ENCODE data around the gene SGSM2. TPM values are rescaled to one million over a fixed set of nuclear protein-coding genes. Genes with fewer than 3 reads are reported as not detected.

The SGSM2 gene
- polyA plus RNA-seq, 1 donor from 2014 or later: 222 TPM

DNA sequence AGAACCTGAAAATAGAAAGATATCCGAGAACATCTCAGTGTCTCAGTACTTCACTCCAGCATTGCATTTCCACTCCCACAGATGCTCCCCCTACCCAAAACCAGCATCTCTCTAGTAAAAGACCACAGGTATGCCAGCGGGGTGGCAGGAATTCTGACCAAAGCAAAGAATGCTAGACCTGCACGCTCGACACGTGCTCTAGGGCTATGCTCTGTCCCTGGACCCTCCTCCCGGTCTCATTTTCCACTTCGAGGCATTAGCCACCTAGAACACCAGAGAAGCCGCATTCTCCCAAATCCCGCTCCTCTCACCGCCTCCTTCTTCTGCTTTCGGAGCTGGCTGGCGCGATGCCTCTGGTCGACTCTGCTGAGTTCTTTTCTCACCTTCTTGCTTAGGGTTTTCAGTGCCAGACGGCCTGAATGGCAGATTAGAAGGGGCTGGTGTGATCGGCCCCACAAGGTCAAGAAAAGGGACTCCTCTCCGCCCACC lies 1.5 kb upstream of the SGSM2 start:
- no peak overlapping the region for H2AFZ ChIP-seq (ENCODE audit: low read depth, low read length)
- no peaks in the 10 kb centered on the region for H3K9me2 ChIP-seq (ENCODE audit: insufficient read depth, low read length)
- H3K27ac ChIP-seq (ENCODE audit: low read length): peak overlapping the region; percentile 91
- H3F3A ChIP-seq (ENCODE audit: insufficient read depth, low read length, poor library complexity, severe bottlenecking): no peaks in the 10 kb centered on the region
- H4K20me1 ChIP-seq (ENCODE audit: insufficient read depth): no peaks in the 10 kb centered on the region
- no peaks in the 10 kb centered on the region for H3K27me3 ChIP-seq (ENCODE audit: insufficient read depth, low read depth, low read length)
- H3K36me3 ChIP-seq (ENCODE audit: insufficient read depth, low read length): no peaks in the 10 kb centered on the region
- no peak for TF ChIP-seq EP300 (conservative IDR thresholded peaks at IDR 0.05; ENCODE audit: poor library complexity, severe bottlenecking)
- TF ChIP-seq, protein P1, sequence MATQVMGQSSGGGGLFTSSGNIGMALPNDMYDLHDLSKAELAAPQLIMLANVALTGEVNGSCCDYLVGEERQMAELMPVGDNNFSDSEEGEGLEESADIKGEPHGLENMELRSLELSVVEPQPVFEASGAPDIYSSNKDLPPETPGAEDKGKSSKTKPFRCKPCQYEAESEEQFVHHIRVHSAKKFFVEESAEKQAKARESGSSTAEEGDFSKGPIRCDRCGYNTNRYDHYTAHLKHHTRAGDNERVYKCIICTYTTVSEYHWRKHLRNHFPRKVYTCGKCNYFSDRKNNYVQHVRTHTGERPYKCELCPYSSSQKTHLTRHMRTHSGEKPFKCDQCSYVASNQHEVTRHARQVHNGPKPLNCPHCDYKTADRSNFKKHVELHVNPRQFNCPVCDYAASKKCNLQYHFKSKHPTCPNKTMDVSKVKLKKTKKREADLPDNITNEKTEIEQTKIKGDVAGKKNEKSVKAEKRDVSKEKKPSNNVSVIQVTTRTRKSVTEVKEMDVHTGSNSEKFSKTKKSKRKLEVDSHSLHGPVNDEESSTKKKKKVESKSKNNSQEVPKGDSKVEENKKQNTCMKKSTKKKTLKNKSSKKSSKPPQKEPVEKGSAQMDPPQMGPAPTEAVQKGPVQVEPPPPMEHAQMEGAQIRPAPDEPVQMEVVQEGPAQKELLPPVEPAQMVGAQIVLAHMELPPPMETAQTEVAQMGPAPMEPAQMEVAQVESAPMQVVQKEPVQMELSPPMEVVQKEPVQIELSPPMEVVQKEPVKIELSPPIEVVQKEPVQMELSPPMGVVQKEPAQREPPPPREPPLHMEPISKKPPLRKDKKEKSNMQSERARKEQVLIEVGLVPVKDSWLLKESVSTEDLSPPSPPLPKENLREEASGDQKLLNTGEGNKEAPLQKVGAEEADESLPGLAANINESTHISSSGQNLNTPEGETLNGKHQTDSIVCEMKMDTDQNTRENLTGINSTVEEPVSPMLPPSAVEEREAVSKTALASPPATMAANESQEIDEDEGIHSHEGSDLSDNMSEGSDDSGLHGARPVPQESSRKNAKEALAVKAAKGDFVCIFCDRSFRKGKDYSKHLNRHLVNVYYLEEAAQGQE (IDR thresholded peaks at IDR 0.05; ENCODE audit: borderline replicate concordance): no peak
- TF ChIP-seq, protein P2, sequence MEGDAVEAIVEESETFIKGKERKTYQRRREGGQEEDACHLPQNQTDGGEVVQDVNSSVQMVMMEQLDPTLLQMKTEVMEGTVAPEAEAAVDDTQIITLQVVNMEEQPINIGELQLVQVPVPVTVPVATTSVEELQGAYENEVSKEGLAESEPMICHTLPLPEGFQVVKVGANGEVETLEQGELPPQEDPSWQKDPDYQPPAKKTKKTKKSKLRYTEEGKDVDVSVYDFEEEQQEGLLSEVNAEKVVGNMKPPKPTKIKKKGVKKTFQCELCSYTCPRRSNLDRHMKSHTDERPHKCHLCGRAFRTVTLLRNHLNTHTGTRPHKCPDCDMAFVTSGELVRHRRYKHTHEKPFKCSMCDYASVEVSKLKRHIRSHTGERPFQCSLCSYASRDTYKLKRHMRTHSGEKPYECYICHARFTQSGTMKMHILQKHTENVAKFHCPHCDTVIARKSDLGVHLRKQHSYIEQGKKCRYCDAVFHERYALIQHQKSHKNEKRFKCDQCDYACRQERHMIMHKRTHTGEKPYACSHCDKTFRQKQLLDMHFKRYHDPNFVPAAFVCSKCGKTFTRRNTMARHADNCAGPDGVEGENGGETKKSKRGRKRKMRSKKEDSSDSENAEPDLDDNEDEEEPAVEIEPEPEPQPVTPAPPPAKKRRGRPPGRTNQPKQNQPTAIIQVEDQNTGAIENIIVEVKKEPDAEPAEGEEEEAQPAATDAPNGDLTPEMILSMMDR (IDR thresholded peaks at IDR 0.05; ENCODE audit: poor library complexity, severe bottlenecking): no peak
- no peak for TF ChIP-seq TAF1 (IDR thresholded peaks at IDR 0.05; ENCODE audit: low read depth)
- no peak for TF ChIP-seq RAD21 (conservative IDR thresholded peaks at IDR 0.05)
- TF ChIP-seq MXI1 (conservative IDR thresholded peaks at IDR 0.05; ENCODE audit: poor library complexity, severe bottlenecking): no peak
- no peak for TF ChIP-seq EZH2 (IDR thresholded peaks at IDR 0.05; ENCODE audit: borderline replicate concordance, insufficient read depth, low read length, poor library complexity, severe bottlenecking)
- no peak for TF ChIP-seq SMC3 (conservative IDR thresholded peaks at IDR 0.05; ENCODE audit: poor library complexity)
- no peak for TF ChIP-seq POLR2AphosphoS5 (IDR thresholded peaks at IDR 0.05)
- peak overlapping the region; percentile 84 for H3K9ac ChIP-seq (ENCODE audit: low read length)
- H3K9me3 ChIP-seq (ENCODE audit: low read length): no peaks in the 10 kb centered on the region
- H3K79me2 ChIP-seq (replicated peaks; ENCODE audit: insufficient read depth, low read length): peaks cover 29% of the 10 kb centered on the region
- H3K4me3 ChIP-seq (ENCODE audit: low read length): peak overlapping the region; percentile 98
- H3K4me2 ChIP-seq (ENCODE audit: low read length): peak overlapping the region; percentile 87

DNA sequence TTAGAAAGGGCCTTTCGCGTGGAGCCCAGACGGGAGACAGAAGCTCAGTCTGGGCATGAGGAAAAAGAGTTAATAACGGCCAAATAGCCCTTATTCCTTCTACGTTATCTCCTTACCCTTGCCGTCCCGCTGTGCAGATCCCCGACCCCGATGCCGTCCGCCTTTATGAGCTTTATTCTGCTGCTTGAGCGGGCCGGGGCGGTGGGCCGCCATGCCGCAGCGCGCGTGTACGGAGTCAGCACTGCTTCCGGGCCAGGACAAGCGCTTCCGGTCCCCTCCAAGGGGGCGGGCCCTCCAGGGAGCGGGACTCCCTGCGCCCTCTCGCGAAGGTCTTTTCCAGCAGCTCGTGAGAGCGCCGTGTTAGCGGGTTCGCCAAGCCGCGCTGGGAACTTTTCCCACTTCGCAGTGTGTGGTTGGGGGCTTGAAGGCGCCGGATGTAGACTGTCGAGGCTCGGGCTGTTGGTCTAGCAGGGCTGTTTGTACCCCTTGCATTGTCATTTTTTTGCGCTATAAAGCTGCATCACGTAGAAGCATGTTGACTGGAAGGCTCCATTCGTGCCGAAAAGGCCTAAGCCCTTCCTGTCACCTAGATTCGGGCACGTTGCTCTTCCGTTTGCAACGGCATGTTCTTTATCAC lies 968 bp upstream of the SGSM2 start, which contains the start of gene TSR1:
Gene TSR1 (minus strand): TSS at position 243 of the 637 bp plus-strand sequence. CDS start 30 bp downstream, at position 213.
- H3K36me3 ChIP-seq (ENCODE audit: insufficient read depth, low read length): no peaks in the 10 kb centered on the region
- H2AFZ ChIP-seq (ENCODE audit: low read depth, low read length): peak within 1 kb of the TSS; percentile 85
- H3K4me3 ChIP-seq (ENCODE audit: low read length): peak within 1 kb of the TSS; percentile 98
- peaks cover 29% of the 10 kb centered on the region for H3K79me2 ChIP-seq (replicated peaks; ENCODE audit: insufficient read depth, low read length)
- H3K9ac ChIP-seq (ENCODE audit: low read length): peak within 1 kb of the TSS; percentile 84
- H3K9me3 ChIP-seq (ENCODE audit: low read length): no peaks in the 10 kb centered on the region
- peak within 1 kb of the TSS; percentile 93 for H3K4me2 ChIP-seq (ENCODE audit: low read length)
- TF ChIP-seq, protein P1 (IDR thresholded peaks at IDR 0.05; ENCODE audit: borderline replicate concordance): peak; percentile 80
- peak; percentile 100 for TF ChIP-seq MXI1 (conservative IDR thresholded peaks at IDR 0.05; ENCODE audit: poor library complexity, severe bottlenecking)
- peak; percentile 67 for TF ChIP-seq SMC3 (conservative IDR thresholded peaks at IDR 0.05; ENCODE audit: poor library complexity)
- peak; percentile 49 for TF ChIP-seq EP300 (conservative IDR thresholded peaks at IDR 0.05; ENCODE audit: poor library complexity, severe bottlenecking)
- peak; percentile 64 for TF ChIP-seq TAF1 (IDR thresholded peaks at IDR 0.05; ENCODE audit: low read depth)
- TF ChIP-seq, protein P2 (IDR thresholded peaks at IDR 0.05; ENCODE audit: poor library complexity, severe bottlenecking): peak; percentile 63
- no peak for TF ChIP-seq EZH2 (IDR thresholded peaks at IDR 0.05; ENCODE audit: borderline replicate concordance, insufficient read depth, low read length, poor library complexity, severe bottlenecking)
- peak; percentile 48 for TF ChIP-seq RAD21 (conservative IDR thresholded peaks at IDR 0.05)
- TF ChIP-seq POLR2AphosphoS5 (IDR thresholded peaks at IDR 0.05): peak; percentile 94
- no peaks in the 10 kb centered on the region for H3K27me3 ChIP-seq (ENCODE audit: insufficient read depth, low read depth, low read length)
- H3K27ac ChIP-seq (ENCODE audit: low read length): peak within 1 kb of the TSS; percentile 91
- no peaks in the 10 kb centered on the region for H3F3A ChIP-seq (ENCODE audit: insufficient read depth, low read length, poor library complexity, severe bottlenecking)
- no peaks in the 10 kb centered on the region for H3K9me2 ChIP-seq (ENCODE audit: insufficient read depth, low read length)
- H4K20me1 ChIP-seq (ENCODE audit: insufficient read depth): no peaks in the 10 kb centered on the region
